Measurements from ENCODE around the gene WT1. TPM values are rescaled to one million over a fixed set of nuclear protein-coding genes. Genes with fewer than 3 reads are reported as not detected.

The WT1 gene
- total and polyA plus RNA-seq, 4 donors, result 0.11 to 2.2 (median 1.2) TPM

GRCh38 chr11:32462011-32462690 is 26.8 kb upstream of the WT1 start:
- WGBS (ENCODE audit: insufficient coverage), result no CpG with 5 or more reads among the region's 9 CpGs
- Histone ChIP-seq H3K27ac (ENCODE audit: low read depth, low read length) (no peak overlapping the region), H3K4me3 (ENCODE audit: low read depth, low read length) (no peak overlapping the region), H3K36me3 (ENCODE audit: control insufficient read depth, insufficient read depth, low read length) (no peaks in the 10 kb centered on the region), H3K4me1 (ENCODE audit: control insufficient read depth, insufficient read depth, low read length) (no peaks in the 10 kb centered on the region), H3K9me3 (ENCODE audit: control insufficient read depth, insufficient read depth, low read length) (no peaks in the 10 kb centered on the region), H3K27me3 (ENCODE audit: control insufficient read depth, insufficient read depth, low read length) (no peaks in the 10 kb centered on the region)
- no peak for DNase-seq (ENCODE audit: low read depth in 4 of 6, low spot score in 6 of 6)

GRCh38 chr11:32456864-32457263 is 21.5 kb upstream of the WT1 start:
- WGBS (ENCODE audit: insufficient coverage), result 90% methylated on average over 1 of the region's 2 CpGs

GRCh38 chr11:32454993-32455392 is 19.7 kb upstream of the WT1 start:
- no peaks in the 10 kb centered on the region for H3K9me3 ChIP-seq (ENCODE audit: control insufficient read depth, insufficient read depth, low read length)
- H3K27me3 ChIP-seq (ENCODE audit: control insufficient read depth, insufficient read depth, low read length), result no peaks in the 10 kb centered on the region
- H3K27ac ChIP-seq (ENCODE audit: low read depth, low read length), result no peak overlapping the region
- DNase-seq (ENCODE audit: low read depth in 4 of 6, low spot score in 6 of 6), result no peak
- no peak overlapping the region for H3K4me3 ChIP-seq (ENCODE audit: low read depth, low read length)
- 81% methylated on average over 2 of the region's 2 CpGs for WGBS (ENCODE audit: insufficient coverage)
- no peaks in the 10 kb centered on the region for H3K36me3 ChIP-seq (ENCODE audit: control insufficient read depth, insufficient read depth, low read length)
- no peaks in the 10 kb centered on the region for H3K4me1 ChIP-seq (ENCODE audit: control insufficient read depth, insufficient read depth, low read length)

More at GRCh38 chr11:32456864-32457263, 21.5 kb upstream of the WT1 start:
- Histone ChIP-seq H3K27me3 (ENCODE audit: control insufficient read depth, insufficient read depth, low read length) (no peaks in the 10 kb centered on the region), H3K4me1 (ENCODE audit: control insufficient read depth, insufficient read depth, low read length) (no peaks in the 10 kb centered on the region), H3K9me3 (ENCODE audit: control insufficient read depth, insufficient read depth, low read length) (no peaks in the 10 kb centered on the region), H3K27ac (ENCODE audit: low read depth, low read length) (no peak overlapping the region), H3K36me3 (ENCODE audit: control insufficient read depth, insufficient read depth, low read length) (no peaks in the 10 kb centered on the region), H3K4me3 (ENCODE audit: low read depth, low read length) (no peak overlapping the region)
- DNase-seq (ENCODE audit: low read depth in 4 of 6, low spot score in 6 of 6), result no peak

- Histone ChIP-seq H3K4me3 (ENCODE audit: low read depth, low read length) (no peak overlapping the region), H3K4me1 (ENCODE audit: control insufficient read depth, insufficient read depth, low read length) (no peaks in the 10 kb centered on the region), H3K36me3 (ENCODE audit: control insufficient read depth, insufficient read depth, low read length) (no peaks in the 10 kb centered on the region), H3K9me3 (ENCODE audit: control insufficient read depth, insufficient read depth, low read length) (no peaks in the 10 kb centered on the region), H3K27ac (ENCODE audit: low read depth, low read length) (no peak overlapping the region), H3K27me3 (ENCODE audit: control insufficient read depth, insufficient read depth, low read length) (peaks cover 4% of the 10 kb centered on the region)
- peak in 1 of 6 donors; percentile 63 for DNase-seq (ENCODE audit: low read depth in 4 of 6, low spot score in 6 of 6)
- WGBS (ENCODE audit: insufficient coverage), result 60% methylated on average over 1 of the region's 4 CpGs
Measured at GRCh38 chr11:32451808-32452207, 16.5 kb upstream of the WT1 start.

GRCh38 chr11:32450372-32450771 is 15.0 kb upstream of the WT1 start:
- Histone ChIP-seq H3K4me3 (ENCODE audit: low read depth, low read length) (no peak overlapping the region), H3K36me3 (ENCODE audit: control insufficient read depth, insufficient read depth, low read length) (no peaks in the 10 kb centered on the region), H3K27ac (ENCODE audit: low read depth, low read length) (no peak overlapping the region), H3K4me1 (ENCODE audit: control insufficient read depth, insufficient read depth, low read length) (no peaks in the 10 kb centered on the region), H3K27me3 (ENCODE audit: control insufficient read depth, insufficient read depth, low read length) (peaks cover 13% of the 10 kb centered on the region), H3K9me3 (ENCODE audit: control insufficient read depth, insufficient read depth, low read length) (no peaks in the 10 kb centered on the region)
- DNase-seq (ENCODE audit: low read depth in 4 of 6, low spot score in 6 of 6), result no peak
- no CpG with 5 or more reads among the region's 1 CpG for WGBS (ENCODE audit: insufficient coverage)

GRCh38 chr11:32448232-32448631 is 12.9 kb upstream of the WT1 start:
- Histone ChIP-seq H3K9me3 (ENCODE audit: control insufficient read depth, insufficient read depth, low read length) (no peaks in the 10 kb centered on the region), H3K27me3 (ENCODE audit: control insufficient read depth, insufficient read depth, low read length) (peaks cover 18% of the 10 kb centered on the region), H3K27ac (ENCODE audit: low read depth, low read length) (no peak overlapping the region), H3K36me3 (ENCODE audit: control insufficient read depth, insufficient read depth, low read length) (no peaks in the 10 kb centered on the region), H3K4me1 (ENCODE audit: control insufficient read depth, insufficient read depth, low read length) (no peaks in the 10 kb centered on the region), H3K4me3 (ENCODE audit: low read depth, low read length) (no peak overlapping the region)
- peak in 1 of 6 donors; percentile 66 for DNase-seq (ENCODE audit: low read depth in 4 of 6, low spot score in 6 of 6)
- 13% methylated on average over 2 of the region's 3 CpGs for WGBS (ENCODE audit: insufficient coverage)

GRCh38 chr11:32447252-32447651 is 11.9 kb upstream of the WT1 start:
- no peaks in the 10 kb centered on the region for H3K9me3 ChIP-seq (ENCODE audit: control insufficient read depth, insufficient read depth, low read length)
- WGBS (ENCODE audit: insufficient coverage), result 100% methylated on average over 1 of the region's 2 CpGs
- no peak for DNase-seq (ENCODE audit: low read depth in 4 of 6, low spot score in 6 of 6)
- no peak overlapping the region for H3K27ac ChIP-seq (ENCODE audit: low read depth, low read length)
- H3K4me1 ChIP-seq (ENCODE audit: control insufficient read depth, insufficient read depth, low read length), result no peaks in the 10 kb centered on the region
- no peak overlapping the region for H3K4me3 ChIP-seq (ENCODE audit: low read depth, low read length)
- H3K36me3 ChIP-seq (ENCODE audit: control insufficient read depth, insufficient read depth, low read length), result no peaks in the 10 kb centered on the region
- peaks cover 28% of the 10 kb centered on the region for H3K27me3 ChIP-seq (ENCODE audit: control insufficient read depth, insufficient read depth, low read length)

- H3K4me1 ChIP-seq (ENCODE audit: control insufficient read depth, insufficient read depth, low read length), result no peaks in the 10 kb centered on the region
Measured at GRCh38 chr11:32446227-32446626, 10.9 kb upstream of the WT1 start.

GRCh38 chr11:32444186-32444585 is 8.8 kb upstream of the WT1 start:
- no CpG with 5 or more reads among the region's 4 CpGs for WGBS (ENCODE audit: insufficient coverage)
- Histone ChIP-seq H3K36me3 (ENCODE audit: control insufficient read depth, insufficient read depth, low read length) (no peaks in the 10 kb centered on the region), H3K4me3 (ENCODE audit: low read depth, low read length) (no peak overlapping the region), H3K27ac (ENCODE audit: low read depth, low read length) (no peak overlapping the region), H3K4me1 (ENCODE audit: control insufficient read depth, insufficient read depth, low read length) (peaks cover 5% of the 10 kb centered on the region), H3K9me3 (ENCODE audit: control insufficient read depth, insufficient read depth, low read length) (no peaks in the 10 kb centered on the region), H3K27me3 (ENCODE audit: control insufficient read depth, insufficient read depth, low read length) (peaks cover 56% of the 10 kb centered on the region)
- no peak for DNase-seq (ENCODE audit: low read depth in 4 of 6, low spot score in 6 of 6)

More at GRCh38 chr11:32446227-32446626, 10.9 kb upstream of the WT1 start:
- Histone ChIP-seq H3K27me3 (ENCODE audit: control insufficient read depth, insufficient read depth, low read length) (peaks cover 38% of the 10 kb centered on the region), H3K36me3 (ENCODE audit: control insufficient read depth, insufficient read depth, low read length) (no peaks in the 10 kb centered on the region), H3K27ac (ENCODE audit: low read depth, low read length) (no peak overlapping the region), H3K9me3 (ENCODE audit: control insufficient read depth, insufficient read depth, low read length) (no peaks in the 10 kb centered on the region), H3K4me3 (ENCODE audit: low read depth, low read length) (no peak overlapping the region)
- 67% methylated on average over 3 of the region's 6 CpGs for WGBS (ENCODE audit: insufficient coverage)
- no peak for DNase-seq (ENCODE audit: low read depth in 4 of 6, low spot score in 6 of 6)

GRCh38 chr11:32440916-32441315 is 5.6 kb upstream of the WT1 start:
- DNase-seq (ENCODE audit: low read depth in 4 of 6, low spot score in 6 of 6), result no peak
- no peak overlapping the region for H3K27ac ChIP-seq (ENCODE audit: low read depth, low read length)
- H3K4me3 ChIP-seq (ENCODE audit: low read depth, low read length), result no peak overlapping the region
- peaks cover 27% of the 10 kb centered on the region for H3K4me1 ChIP-seq (ENCODE audit: control insufficient read depth, insufficient read depth, low read length)
- H3K27me3 ChIP-seq (ENCODE audit: control insufficient read depth, insufficient read depth, low read length), result peaks cover 83% of the 10 kb centered on the region
- no peaks in the 10 kb centered on the region for H3K36me3 ChIP-seq (ENCODE audit: control insufficient read depth, insufficient read depth, low read length)
- H3K9me3 ChIP-seq (ENCODE audit: control insufficient read depth, insufficient read depth, low read length), result no peaks in the 10 kb centered on the region
- WGBS (ENCODE audit: insufficient coverage), result 11% methylated on average over 5 of the region's 9 CpGs
